Endothelial cell of umbilical vein (primary cell): ENCODE measurements around the gene GNAT1. TPM values are rescaled to one million over a fixed set of nuclear protein-coding genes. Genes with fewer than 3 reads are reported as not detected.

Source experiments
- BruUV-seq: library from RNA; stranded (reverse); fragments of 400-500 nt; replicated peaks from 2 replicates; lab custom pipeline; 2021; lab: Mats Ljungman, UMichigan
- CTCF ChIA-PET: fragments of 300-600, 350-600 bp; sonication (Branson Sonifier 250); formaldehyde crosslinking; loops from one replicate; lab custom pipeline; 2021; ENCODE audit warnings: antibody characterized with exemption, inconsistent platforms; lab: Charles Lee
- POLR2A ChIA-PET: fragments of 300-600, 350-600 bp; sonication (Branson Sonifier 250); formaldehyde crosslinking; loops from one replicate; lab custom pipeline; 2021; ENCODE audit warnings: antibody characterized with exemption, inconsistent platforms; lab: Charles Lee
- DNase-seq: peaks from one replicate; pipeline ENCODE4 v3.0.0-alpha.2; 2011; ENCODE audit warnings: low read depth, low spot score
- FAIRE-seq: peaks from 2 replicates; lab custom pipeline; 2011; peaks lifted over from hg19 to GRCh38; lab: Jason Lieb, UNC
- H2AFZ ChIP-seq: 2 replicates; pipeline ENCODE4 v1.6.0; 2012; ENCODE audit warnings: low read depth, low read length, control low read depth, inconsistent platforms
- H3K27ac ChIP-seq: 2 replicates; pipeline ENCODE4 v1.5.1; 2011; ENCODE audit warnings: low read depth, mild to moderate bottlenecking, control low read depth, low read length, moderate library complexity; ENCODE audit not compliant: insufficient read depth
- H3K27me3 ChIP-seq, 2 experiments: 2 replicates each; pipeline versions ENCODE4 v1.6.0 to v1.6.1; 2011; ENCODE audit warnings: low read length in 2 of 2, mixed read lengths in 1 of 2; ENCODE audit not compliant: control insufficient read depth in 2 of 2, insufficient read depth in 2 of 2
- H3K36me3 ChIP-seq, 2 experiments: 2 replicates in 1 of 2; 3 replicates in 1 of 2; pipeline ENCODE4 v1.5.1; 2011; ENCODE audit warnings: low read length in 2 of 2, mild to moderate bottlenecking in 1 of 2, moderate library complexity in 1 of 2; ENCODE audit not compliant: control insufficient read depth in 2 of 2, insufficient read depth in 2 of 2; ENCODE audit errors: extremely low read depth in 1 of 2
- H3K4me1 ChIP-seq: 3 replicates; pipeline ENCODE4 v1.5.1; 2011; ENCODE audit warnings: mild to moderate bottlenecking, low read length; ENCODE audit not compliant: control insufficient read depth, insufficient read depth; ENCODE audit errors: extremely low read depth
- H3K4me2 ChIP-seq: 2 replicates; pipeline ENCODE4 v1.6.1; 2011; ENCODE audit warnings: low read length, control low read depth, mixed read lengths; ENCODE audit not compliant: insufficient read depth
- H3K4me3 ChIP-seq, 3 experiments: fragments of 200-600 bp in 1 of 3; sonication (generic), shearing (Covaris generic) in 1 of 3; replicated peaks in 1 of 3; 2 replicates each; pipeline ENCODE4 v1.5.1; 2011 to 2016; ENCODE audit warnings: control low read depth in 3 of 3, low read length in 3 of 3, mild to moderate bottlenecking in 2 of 3, inconsistent platforms in 1 of 3, low read depth in 1 of 3, moderate library complexity in 1 of 3; ENCODE audit not compliant: insufficient read depth in 1 of 3
- H3K79me2 ChIP-seq: 2 replicates; pipeline ENCODE4 v1.6.0; 2012; ENCODE audit warnings: low read length, inconsistent platforms; ENCODE audit not compliant: control insufficient read depth, insufficient read depth
- H3K9ac ChIP-seq: replicated peaks from 2 replicates; pipeline ENCODE3; 2011; ENCODE audit warnings: low read length, control low read depth; ENCODE audit not compliant: insufficient read depth; ENCODE audit errors: extremely low read depth
- H3K9me1 ChIP-seq: replicated peaks from 3 replicates; pipeline ENCODE4 v1.6.0; 2011; ENCODE audit warnings: mild to moderate bottlenecking, low read length; ENCODE audit not compliant: control insufficient read depth, insufficient read depth; ENCODE audit errors: extremely low read depth
- H3K9me3 ChIP-seq: replicated peaks from 2 replicates; pipeline ENCODE4 v1.5.1; 2012; ENCODE audit warnings: low read length, inconsistent platforms; ENCODE audit not compliant: control insufficient read depth, insufficient read depth
- H4K20me1 ChIP-seq: replicated peaks from 2 replicates; pipeline ENCODE3; 2011; ENCODE audit warnings: mild to moderate bottlenecking, low read length; ENCODE audit not compliant: control insufficient read depth, insufficient read depth; ENCODE audit errors: extremely low read depth
- EZH2 ChIP-seq: IDR thresholded peaks from 2 replicates; pipeline ENCODE4 v1.6.1; 2012; ENCODE audit warnings: borderline replicate concordance, low read depth, mild to moderate bottlenecking, moderate library complexity, low read length, inconsistent platforms; ENCODE audit not compliant: severe bottlenecking
- FOS ChIP-seq: IDR thresholded peaks from 2 replicates; pipeline ENCODE4 v1.6.1; 2011; ENCODE audit warnings: mild to moderate bottlenecking, low read length, moderate library complexity, borderline replicate concordance; ENCODE audit not compliant: insufficient read depth
- GATA2 ChIP-seq: IDR thresholded peaks from 2 replicates; pipeline ENCODE4 v1.7.0; 2011; ENCODE audit warnings: low read depth, mild to moderate bottlenecking, moderate library complexity, mixed read lengths, low read length; ENCODE audit not compliant: insufficient read length, insufficient read depth
- MYC ChIP-seq: IDR thresholded peaks from one replicate; pipeline ENCODE4 v1.6.1; 2011; ENCODE audit warnings: mild to moderate bottlenecking, low read depth, low read length
- POLR2AphosphoS5 ChIP-seq: IDR thresholded peaks from 2 replicates; pipeline ENCODE4 v1.6.1; 2012; ENCODE audit warnings: low read depth, mild to moderate bottlenecking, control low read depth, low read length, moderate library complexity; ENCODE audit not compliant: insufficient read depth
- dilution Hi-C: fragments of 300-500 bp; cut with MboI; formaldehyde crosslinking; loops from one replicate; pipeline ENCODE4 v1.15.0; 2019; ENCODE audit warnings: low sequenced_read_pairs; ENCODE audit not compliant: extremely low pct_ligation_motif_present
- intact Hi-C: fragments of 100-400 bp; cut with micrococcal nuclease; formaldehyde crosslinking; loops from one replicate; pipeline ENCODE4 v1.10.0; 2022
- polyA plus RNA-seq, 4 experiments: library from polyadenylated mRNA; depleted of rRNA in 3 of 4; stranded (reverse) in 3 of 4; unstranded in 1 of 4; fragments of >200 nt; gene quantifications; 2 replicates each; pipeline versions ENCODE4 v1.2.1 to v1.2.3, GENCODE V29; 2011 to 2012; ENCODE audit warnings: missing spikeins in 1 of 4
- total RNA-seq: library from RNA; stranded (reverse); gene quantifications from 2 replicates; pipeline ENCODE4 v1.2.3, GENCODE V29; 2021
- TF ChIP-seq, protein P1 (sequence below), 2 donors: IDR thresholded peaks; 1 replicate in 1 of 2; 2 replicates in 1 of 2; pipeline ENCODE4 v1.5.1; 2011; ENCODE audit warnings: low read length in 2 of 2, mild to moderate bottlenecking in 2 of 2, moderate library complexity in 2 of 2, control low read depth in 1 of 2, inconsistent platforms in 1 of 2, low read depth in 1 of 2; ENCODE audit not compliant: insufficient read depth in 1 of 2; ENCODE audit errors: extremely low read depth in 1 of 2

Gene GNAT1
- total and polyA plus RNA-seq, 2 donors (not counting 3 experiments of a cell fraction or from before 2014, with no cell fraction given), result 0.77 TPM; not detected in 1

DNA sequence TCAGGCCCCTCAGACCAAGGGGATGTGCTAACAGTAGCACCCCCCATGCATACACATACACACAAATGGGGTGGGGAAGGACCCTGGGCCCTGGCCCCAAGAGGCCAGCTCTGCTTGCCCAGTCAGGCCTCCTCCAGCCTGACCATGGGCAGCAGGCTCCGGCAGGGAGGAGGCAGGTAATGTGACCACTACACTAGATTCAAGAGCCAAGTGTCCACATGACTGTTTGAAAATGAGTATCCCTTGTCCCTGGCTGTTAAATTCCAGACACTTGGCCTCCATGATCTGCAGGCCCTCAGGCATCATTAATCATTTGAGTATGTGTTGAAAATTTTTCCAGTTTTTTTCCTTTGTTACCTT, 30.7 kb downstream of the GNAT1 start:
- no peak for TF ChIP-seq GATA2
- TF ChIP-seq POLR2AphosphoS5, result no peak
- FAIRE-seq (no peak), DNase-seq (no peak)
- Histone ChIP-seq H3K79me2 (no peaks in the 10 kb centered on the region), H2AFZ (no peak overlapping the region), H3K4me1 (peaks cover 7% of the 10 kb centered on the region), H3K4me3 (no peak overlapping the region), H3K9me3 (no peaks in the 10 kb centered on the region), H3K27ac (no peak overlapping the region), H3K36me3 (no peaks in the 10 kb centered on the region), H3K4me2 (no peak overlapping the region), H3K27me3 (no peaks in the 10 kb centered on the region), H3K9me1 (no peaks in the 10 kb centered on the region), H3K9ac (no peak overlapping the region), H4K20me1 (no peaks in the 10 kb centered on the region)
- ChIA-PET POLR2A (no interaction called here), CTCF (interaction anchor here (0.8 to 10.5 kb wide), 5 partner anchors 19 to 38 kb away, joined by 3 to 314 read pairs (median 3); partner anchors contain the start of gene GNAT1)
- BruUV-seq, result no TSS peak
- dilution Hi-C loops (no loop called here), intact Hi-C loops (no loop called here)

DNA sequence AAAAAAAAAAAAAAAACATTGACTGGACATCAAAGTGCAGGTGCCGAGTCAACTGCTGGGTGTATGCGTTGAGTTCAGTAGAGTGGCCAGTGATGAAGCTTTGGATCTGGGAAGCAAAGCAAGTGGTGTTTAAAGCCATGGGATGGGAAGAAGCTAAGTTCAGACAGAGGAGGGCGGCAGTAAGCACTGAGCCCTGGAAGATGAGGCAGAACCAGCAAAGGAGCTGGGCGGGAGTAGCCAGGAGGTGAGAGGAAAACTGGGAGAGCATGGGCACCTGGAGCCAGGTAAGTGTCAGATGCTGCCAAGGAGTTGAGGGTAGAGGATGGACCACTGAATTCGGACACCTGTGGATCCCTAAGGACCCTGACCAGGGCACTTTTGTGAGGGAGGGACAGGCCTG, 33.2 kb downstream of the GNAT1 start:
- H3K4me2 ChIP-seq, result no peak overlapping the region
- DNase-seq (no peak), FAIRE-seq (no peak)
- ChIA-PET CTCF (interaction anchor here (0.9 to 10.5 kb wide), 8 partner anchors 15 to 103 kb away, joined by 3 to 314 read pairs (median 32); partner anchors contain the start of genes GNAT1 and SLC38A3), POLR2A (interaction anchor here (1.9 kb wide), 1 partner anchor 30 kb away, joined by 7 read pairs; no protein-coding TSS in a partner anchor)
- TF ChIP-seq GATA2, result no peak
- TF ChIP-seq MYC, result no peak
- no peak for TF ChIP-seq POLR2AphosphoS5
- TF ChIP-seq FOS, result no peak
- TF ChIP-seq EZH2, result no peak
- TF ChIP-seq, protein P1, sequence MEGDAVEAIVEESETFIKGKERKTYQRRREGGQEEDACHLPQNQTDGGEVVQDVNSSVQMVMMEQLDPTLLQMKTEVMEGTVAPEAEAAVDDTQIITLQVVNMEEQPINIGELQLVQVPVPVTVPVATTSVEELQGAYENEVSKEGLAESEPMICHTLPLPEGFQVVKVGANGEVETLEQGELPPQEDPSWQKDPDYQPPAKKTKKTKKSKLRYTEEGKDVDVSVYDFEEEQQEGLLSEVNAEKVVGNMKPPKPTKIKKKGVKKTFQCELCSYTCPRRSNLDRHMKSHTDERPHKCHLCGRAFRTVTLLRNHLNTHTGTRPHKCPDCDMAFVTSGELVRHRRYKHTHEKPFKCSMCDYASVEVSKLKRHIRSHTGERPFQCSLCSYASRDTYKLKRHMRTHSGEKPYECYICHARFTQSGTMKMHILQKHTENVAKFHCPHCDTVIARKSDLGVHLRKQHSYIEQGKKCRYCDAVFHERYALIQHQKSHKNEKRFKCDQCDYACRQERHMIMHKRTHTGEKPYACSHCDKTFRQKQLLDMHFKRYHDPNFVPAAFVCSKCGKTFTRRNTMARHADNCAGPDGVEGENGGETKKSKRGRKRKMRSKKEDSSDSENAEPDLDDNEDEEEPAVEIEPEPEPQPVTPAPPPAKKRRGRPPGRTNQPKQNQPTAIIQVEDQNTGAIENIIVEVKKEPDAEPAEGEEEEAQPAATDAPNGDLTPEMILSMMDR (IDR thresholded peaks at IDR 0.05; ENCODE audit: extremely low read depth in 1 of 2, insufficient read depth in 1 of 2, low read depth in 1 of 2, low read length in 2 of 2), result no peak
- no peaks in the 10 kb centered on the region for H3K9me1 ChIP-seq
- no peak overlapping the region for H2AFZ ChIP-seq
- dilution Hi-C loops, result no loop called here
- H3K79me2 ChIP-seq, result peaks cover 2% of the 10 kb centered on the region
- H3K9me3 ChIP-seq, result no peaks in the 10 kb centered on the region
- peaks cover 13% of the 10 kb centered on the region for H3K4me1 ChIP-seq
- H3K27ac ChIP-seq, result no peak overlapping the region
- no peaks in the 10 kb centered on the region for H4K20me1 ChIP-seq
- H3K27me3 ChIP-seq, result no peaks in the 10 kb centered on the region
- H3K4me3 ChIP-seq, result no peak overlapping the region
- no peak overlapping the region for H3K9ac ChIP-seq
- no peaks in the 10 kb centered on the region for H3K36me3 ChIP-seq
- BruUV-seq, result no TSS peak
- intact Hi-C loops, result no loop called here
